Adrenal gland (tissue), 12 donors: Measurements from ENCODE around the gene DIS3. TPM values are rescaled to one million over a fixed set of nuclear protein-coding genes. Genes with fewer than 3 reads are reported as not detected.
A peak's percentile ranks its signal among the peaks of the same experiment; 100 is the strongest.
"Not testable (repeated sequence)": the region's sequence is repeated elsewhere in the genome, so short reads cannot be mapped to it uniquely, and the experiment has no call there.

ENCODE experiments used
- DNase-seq, 7 donors: peaks; one replicate each; pipeline ENCODE4 v3.0.0-alpha.2; 2019 to 2020
- H3K27ac ChIP-seq, 5 donors: fragments of 200-600 bp; sonication (generic) in 4 of 5; 1 replicate in 3 of 5; 2 replicates in 2 of 5; pipeline versions ENCODE4 v1.5.1 to v1.8.0; 2016 to 2020; ENCODE audit warnings: mild to moderate bottlenecking in 1 of 5
- H3K27me3 ChIP-seq: fragments of 200-600 bp; 2 replicates; pipeline ENCODE4 v1.8.0; 2021
- H3K36me3 ChIP-seq, 2 donors: fragments of 200-600 bp; replicated peaks in 1 of 2; 1 replicate in 1 of 2; 2 replicates in 1 of 2; pipeline versions ENCODE4 v1.5.1 to v1.8.0; 2018 to 2022
- H3K4me1 ChIP-seq, 2 donors: fragments of 200-600 bp; replicated peaks in 1 of 2; 1 replicate in 1 of 2; 2 replicates in 1 of 2; pipeline versions ENCODE4 v1.5.1 to v1.8.0; 2018 to 2021
- H3K4me3 ChIP-seq, 4 donors: fragments of 200-600 bp; sonication (generic) in 3 of 4; one replicate each; pipeline ENCODE4 v1.5.1; 2016 to 2018
- H3K9me3 ChIP-seq, 3 donors: fragments of 200-600 bp; sonication (generic) in 1 of 3; replicated peaks in 1 of 3; 1 replicate in 2 of 3; 2 replicates in 1 of 3; pipeline versions ENCODE4 v1.5.1 to v1.8.0; 2016 to 2021
- CTCF ChIP-seq, 6 experiments: fragments of 450-650 bp in 4 of 6; fragments of 200-600 bp in 2 of 6; sonication (generic) in 1 of 6; IDR thresholded peaks; 1 replicate in 5 of 6; 2 replicates in 1 of 6; pipeline versions ENCODE4 v1.5.1 to v1.8.0; 2016 to 2021; ENCODE audit warnings: antibody characterized with exemption in 6 of 6, mild to moderate bottlenecking in 2 of 6, moderate library complexity in 1 of 6
- POLR2A ChIP-seq, 2 donors: fragments of 450-650 bp; IDR thresholded peaks; one replicate each; pipeline ENCODE4 v1.6.1; 2017; ENCODE audit warnings: antibody characterized with exemption in 2 of 2, mild to moderate bottlenecking in 2 of 2, moderate library complexity in 1 of 2
- WGBS, 4 donors: extraction: QIAGEN DNeasy Blood & Tissue Kit in 2 of 4; methylation state at CpG; one replicate each; pipeline versions ENCODE4 v1.1.5 to v1.1.7; 2013 to 2017; 5-methylcytosine and 5-hydroxymethylcytosine counted together
- intact Hi-C, 2 donors: fragments of 100-400 bp; cut with DNase I; formaldehyde crosslinking; loops; one replicate each; pipeline versions ENCODE4 v1.14.1 to v1.15.0; 2022 to 2023
- polyA plus RNA-seq, 3 donors: library from polyadenylated mRNA; stranded (reverse); fragments of 200-250 nt in 2 of 3; fragments of 350-450 nt in 1 of 3; fragmentation: Illumina TruSeq in 1 of 3; extraction: RNeasy Lipid Tissue Mini Kit (QIAGEN cat#74804) in 1 of 3; gene quantifications; one replicate each; pipeline ENCODE4 v1.2.3, GENCODE V29; 2013 to 2014
- small RNA-seq, 2 donors: library from RNA; depleted of rRNA; stranded (forward); fragments of <200 nt; gene quantifications; one replicate each; pipeline ENCODE3, GENCODE V24; 2016
- total RNA-seq, 9 donors: library from RNA; depleted of rRNA in 4 of 9; stranded (reverse); fragments of >200 nt in 4 of 9; fragments of 120-200 nt in 1 of 9; fragmentation: NEBNext Ultra II Directional in 1 of 9; extraction: Animal tissue kit (Norgen Biotek cat#: 25700) in 1 of 9; gene quantifications; one replicate each; pipeline versions ENCODE4 v1.1.0 to v1.2.4, GENCODE V29; 2013 to 2023
- donor health status: healthy with polysubstance abuse.
- donor health status: Bipolar disorder and iron deficiency.
- donor health status: DM: yes; HTN: yes; CAD: no.
- donor health status: DM: no; HTN: no; CAD: no.
- donor health status: DM: no; HTN: no; CAD: no.
- donor health status: DM: yes; HTN: yes; CAD: no.

DIS3 gene
- total and polyA plus RNA-seq, 12 donors, result 7.6 to 30.7 (median 21.5) TPM

GRCh38 chr13:72727417-72728289, 54.0 kb downstream of the DIS3 start, which contains the start of the genes BORA and MZT1:
BORA (plus strand) TSS chr13:72727923; CDS start chr13:72728941, 1,018 bp downstream.
MZT1 (minus strand) TSS chr13:72727629; CDS start chr13:72727602, 27 bp downstream.
- no peaks in the 10 kb centered on the region for H3K36me3 ChIP-seq
- H3K4me1 ChIP-seq, result peaks cover 0 to 34% of the 10 kb centered on the region in 2 donors
- peak; percentile 16 to 68 for TF ChIP-seq POLR2A (IDR thresholded peaks at IDR 0.05)
- TF ChIP-seq CTCF (IDR thresholded peaks at IDR 0.05), result no peak
- intact Hi-C loops, result no loop called here
- H3K27me3 ChIP-seq, result no peaks in the 10 kb centered on the region
- DNase-seq, result peak; percentile 95 to 98 (median 97)
- peak within 1 kb of the TSS; percentile 58 to 92 (median 73) for H3K4me3 ChIP-seq
- H3K27ac ChIP-seq, result peak within 1 kb of the TSS in 4 of 5 donors; percentile 47 to 89 (median 67)
- no peaks in the 10 kb centered on the region for H3K9me3 ChIP-seq
- WGBS, 4 donors, result 0 to 3% (median 1%) methylated on average over 8 to 71 of the region's 71 CpGs

GRCh38 chr13:72726726-72727416, 54.8 kb downstream of the DIS3 start:
- peak overlapping the region in 4 of 5 donors; percentile 12 to 89 (median 67) for H3K27ac ChIP-seq
- H3K36me3 ChIP-seq, result no peaks in the 10 kb centered on the region
- H3K4me3 ChIP-seq, result peak overlapping the region; percentile 43 to 92 (median 68)
- no peaks in the 10 kb centered on the region for H3K27me3 ChIP-seq
- WGBS, 4 donors, result 1 to 7% (median 3%) methylated on average over 11 to 49 of the region's 49 CpGs
- peak in 6 of 7 donors; percentile 16 to 48 (median 36) for DNase-seq
- H3K9me3 ChIP-seq, result no peaks in the 10 kb centered on the region
- intact Hi-C loops, result no loop called here
- TF ChIP-seq CTCF (IDR thresholded peaks at IDR 0.05) (no peak), POLR2A (IDR thresholded peaks at IDR 0.05) (no peak)
- H3K4me1 ChIP-seq, result peaks cover 0 to 34% of the 10 kb centered on the region in 2 donors

GRCh38 chr13:72726185-72726584, 55.5 kb downstream of the DIS3 start:
- H3K27me3 ChIP-seq, H3K36me3 ChIP-seq, intact Hi-C loops, DNase-seq, H3K9me3 ChIP-seq, H3K27ac ChIP-seq: not testable (repeated sequence)
- peaks cover 0 to 34% of the 10 kb centered on the region in 2 donors for H3K4me1 ChIP-seq
- peak overlapping the region in 1 of 4 donors; percentile 92 for H3K4me3 ChIP-seq
- WGBS, 4 donors, result 89 to 92% (median 91%) methylated on average over 15 of the region's 15 CpGs

GRCh38 chr13:72716776-72717175, 64.9 kb downstream of the DIS3 start:
- Histone ChIP-seq H3K4me3 (no peak overlapping the region), H3K27me3 (no peaks in the 10 kb centered on the region), H3K36me3 (peaks cover 0 to 10% of the 10 kb centered on the region in 2 donors), H3K27ac (no peak overlapping the region), H3K4me1 (no peaks in the 10 kb centered on the region), H3K9me3 (no peaks in the 10 kb centered on the region)
- intact Hi-C loops, result no loop called here
- TF ChIP-seq POLR2A (IDR thresholded peaks at IDR 0.05), result no peak
- no peak for TF ChIP-seq CTCF (IDR thresholded peaks at IDR 0.05)
- WGBS, 4 donors, result 60 to 65% (median 63%) methylated on average over 3 of the region's 3 CpGs
- no peak for DNase-seq

Small RNA genes within 50 kb of the gene (small RNA-seq; reads per million reads assigned to genes)
- 0 reads per million in 2 donors for gene RNU6-80P

Other genes with a start within 250 kb of the DIS3 start
- gene MZT1, start 54.3 kb downstream of the DIS3 start, total RNA-seq, result 10 to 100 TPM in 2 of 9 donors, 1 to 10 TPM in 7; 4.9 to 10.4 (median 8.1) TPM
- gene MZT1, start 54.3 kb downstream of the DIS3 start, polyA plus RNA-seq, result 10 to 100 TPM in 1 of 3 donors, 1 to 10 TPM in 2; 8.1 to 11.3 (median 8.3) TPM
- 1 to 10 TPM in 8 of 9 donors, under 1 TPM in 1; 0.66 to 6.0 (median 1.7) TPM for gene BORA, start 54.0 kb downstream of the DIS3 start, total RNA-seq
- gene BORA, start 54.0 kb downstream of the DIS3 start, polyA plus RNA-seq, result 1 to 10 TPM; 1.4 to 3.8 (median 2.4) TPM
- gene PIBF1, start 233 bp upstream of the DIS3 start, total RNA-seq, result 10 to 100 TPM in 7 of 9 donors, 1 to 10 TPM in 2; 3.9 to 24.7 (median 14.4) TPM
- 10 to 100 TPM; 18.6 to 23.6 (median 21.7) TPM for gene PIBF1, start 233 bp upstream of the DIS3 start, polyA plus RNA-seq